NCI-H128 (cell line): Measurements from ENCODE around the gene ERICH6.

Source experiments
- DNase-seq: peaks from one replicate; lab custom pipeline; 2025; ENCODE audit not compliant: unreplicated experiment; lab: John Stamatoyannopoulos, UW

The ERICH6 gene

DNA sequence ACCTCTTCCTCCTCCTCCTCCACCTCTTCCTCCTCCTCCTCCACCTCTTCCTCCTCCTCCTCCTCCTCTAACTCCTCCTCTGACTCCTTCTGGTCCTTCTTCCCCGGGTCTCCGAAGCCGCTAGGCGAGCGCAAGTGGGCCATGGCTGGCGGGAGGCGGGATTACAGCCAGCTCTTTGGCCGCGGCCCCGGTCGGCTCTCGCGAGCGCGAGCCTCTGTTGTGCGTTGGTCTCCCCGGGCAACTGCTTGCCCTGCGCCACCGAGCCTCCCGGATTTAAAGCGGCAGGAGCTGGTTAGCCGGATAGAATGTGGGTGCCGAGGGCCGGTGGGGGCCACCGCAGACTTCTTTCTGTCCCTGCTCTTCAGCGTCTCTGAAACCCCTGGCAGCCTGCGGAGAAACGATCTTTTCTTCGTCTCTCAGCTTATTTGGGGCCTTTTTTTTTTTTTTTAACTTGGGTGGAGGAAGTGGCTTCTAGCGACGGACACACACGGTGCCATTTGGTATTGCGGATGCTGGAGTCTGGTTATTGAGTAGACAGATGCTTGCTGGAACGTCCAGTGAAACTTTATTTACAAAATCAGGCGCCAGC is at the start of gene ERICH6:
Gene ERICH6 (minus strand): TSS at position 165 of the 589 bp plus-strand sequence. CDS start 22 bp downstream, at position 143.
- DNase-seq, result peak; percentile 57

DNA sequence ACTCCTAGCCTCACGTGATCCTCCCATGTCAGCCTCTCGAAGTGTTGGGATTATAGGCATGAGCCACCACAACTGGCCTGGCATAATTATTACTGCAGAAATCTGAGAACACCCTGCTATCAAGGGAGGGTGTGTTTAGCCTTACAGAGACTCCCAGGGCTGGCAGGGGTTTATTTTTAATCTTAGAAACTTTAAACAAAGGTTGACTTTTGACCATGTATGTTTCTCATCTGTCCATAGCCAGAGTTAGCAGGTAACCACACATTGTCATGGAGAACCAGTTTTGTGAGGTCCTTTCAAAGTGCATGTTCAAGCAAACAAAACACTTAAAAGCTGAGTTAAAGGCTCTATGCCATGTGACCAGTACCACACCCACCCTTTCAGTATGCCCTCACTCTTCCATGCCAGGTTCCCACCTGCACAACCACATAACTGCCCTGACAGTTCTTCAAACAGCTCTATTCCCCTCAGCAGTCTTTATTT is 48.1 kb upstream of the ERICH6 start:
- no peak for DNase-seq

DNA sequence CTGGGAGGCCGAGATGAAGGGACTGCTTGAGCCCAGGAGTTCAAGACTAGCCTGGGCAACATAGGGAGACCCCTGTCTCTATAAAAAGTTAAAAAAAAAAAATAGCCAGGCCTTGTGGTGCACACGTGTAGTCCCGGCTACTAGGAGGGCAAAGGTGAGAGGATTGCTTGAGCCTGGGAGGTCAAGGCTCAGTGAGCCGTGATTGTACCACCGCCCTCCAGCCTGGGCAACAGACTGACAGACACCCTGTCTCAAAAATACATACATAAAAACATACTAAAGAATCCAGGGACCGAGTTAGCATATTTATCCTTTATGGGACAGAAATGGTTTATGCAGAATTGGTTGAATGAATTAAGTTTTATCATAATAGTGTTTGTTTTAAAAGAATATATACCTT is 45.5 kb upstream of the ERICH6 start:
- DNase-seq, result no peak

DNA sequence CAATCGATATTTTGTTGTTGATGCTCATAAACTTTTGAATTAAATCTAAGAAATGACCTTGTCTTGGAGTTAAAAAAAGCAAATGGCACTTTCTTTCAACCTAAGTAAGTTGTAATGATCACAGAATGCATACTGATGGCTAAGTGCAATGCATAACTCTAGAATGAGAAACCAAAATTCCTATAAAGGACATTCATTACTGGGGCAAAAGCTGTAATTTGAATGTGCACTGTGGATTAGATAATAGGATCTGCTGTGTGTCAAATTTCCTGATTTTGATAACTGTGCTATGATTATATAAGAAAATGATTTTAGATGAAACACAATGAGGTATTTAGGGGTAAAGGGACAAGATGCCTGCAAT is 44.9 kb upstream of the ERICH6 start:
- no peak for DNase-seq

DNA sequence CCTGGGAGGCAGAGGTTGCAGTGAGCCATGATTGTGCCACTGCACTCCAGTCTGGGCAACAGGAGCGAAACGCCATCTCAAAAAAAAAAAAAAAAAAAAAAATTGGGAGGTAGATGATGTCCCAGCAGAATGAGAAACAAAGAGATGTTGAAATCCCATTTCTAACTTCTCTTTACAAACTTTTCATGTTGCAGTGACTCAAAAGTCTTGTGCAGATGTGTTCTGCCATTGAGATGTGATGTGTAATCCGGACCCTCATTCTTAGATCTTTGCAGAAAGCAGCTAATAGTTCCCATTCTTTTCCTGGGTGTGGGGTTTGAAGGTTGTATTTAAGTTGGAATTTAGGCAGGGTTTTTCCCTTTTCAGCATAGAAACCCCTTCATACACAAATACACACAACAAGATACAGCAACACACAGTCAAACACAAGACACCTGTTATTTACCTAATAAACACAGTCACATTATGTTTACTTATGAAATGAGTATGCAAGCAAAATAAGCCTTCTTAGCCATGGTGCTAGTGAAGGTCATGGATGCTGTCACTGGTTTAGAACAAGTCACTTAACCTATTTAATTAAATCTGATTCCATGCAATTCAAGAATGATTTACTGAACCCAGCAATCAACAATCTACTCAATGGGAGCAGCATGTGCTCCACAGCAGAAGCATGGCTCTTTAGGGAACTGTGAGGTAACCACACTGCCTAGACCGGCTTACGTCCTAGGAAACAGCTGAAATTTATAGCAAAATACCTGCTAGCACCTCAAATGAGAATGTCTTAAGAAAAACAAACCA is 44.4 kb upstream of the ERICH6 start:
- no peak for DNase-seq

DNA sequence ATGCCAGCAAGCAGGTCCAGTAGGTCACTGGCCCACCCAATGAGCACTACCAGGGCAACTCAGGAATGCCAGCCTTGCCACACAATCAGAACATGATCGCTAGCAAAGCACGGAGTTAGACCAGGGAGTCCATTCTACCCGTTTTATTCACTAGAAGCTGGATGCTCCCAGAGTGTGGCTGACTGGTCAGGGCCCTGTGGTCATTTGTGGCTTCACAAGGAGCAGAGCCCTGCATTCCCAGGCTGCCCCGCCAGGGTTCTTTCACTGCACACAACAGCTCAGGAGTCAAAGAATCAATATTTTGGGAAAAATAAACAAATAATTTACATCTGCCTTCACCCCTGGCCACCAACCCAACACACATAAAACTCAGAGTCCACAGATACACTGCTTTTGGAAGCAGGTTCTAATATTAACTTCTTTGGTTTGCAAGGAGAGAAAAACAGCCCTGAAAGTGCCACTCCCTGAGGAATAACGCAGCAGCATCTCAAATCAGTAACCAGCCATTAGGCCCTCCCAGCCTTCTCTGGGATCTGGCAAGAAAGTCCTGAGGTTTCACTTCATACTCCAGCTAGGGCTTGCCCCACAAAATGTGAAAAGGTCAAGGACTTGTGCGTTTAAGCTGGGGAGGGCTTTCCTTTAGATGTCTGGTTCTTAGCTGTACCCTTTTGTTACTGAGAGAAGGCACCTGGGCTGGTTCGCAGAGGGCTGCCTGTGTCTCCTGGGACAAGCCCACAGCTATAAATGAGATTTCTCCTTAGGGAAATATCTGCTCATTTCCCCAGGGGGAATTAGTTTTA is 43.3 kb upstream of the ERICH6 start:
- no peak for DNase-seq

- DNase-seq, result no peak
Measured at GRCh38 chr3:150745832-150746231, 42.1 kb upstream of the ERICH6 start.

DNA sequence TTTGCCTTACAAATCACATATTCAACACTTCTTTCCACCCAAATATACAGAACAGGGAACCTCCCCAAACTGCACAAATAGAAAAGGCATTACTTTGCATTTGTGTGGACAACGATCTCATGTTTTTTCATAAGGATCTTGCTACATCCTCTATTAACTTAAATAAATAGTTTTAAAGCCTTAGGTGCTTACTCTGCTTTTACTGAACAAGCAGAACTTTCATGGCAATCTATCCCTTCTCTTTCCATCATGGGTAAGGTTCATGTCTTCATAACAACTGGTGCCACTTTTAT is 41.1 kb upstream of the ERICH6 start:
- no peak for DNase-seq

DNA sequence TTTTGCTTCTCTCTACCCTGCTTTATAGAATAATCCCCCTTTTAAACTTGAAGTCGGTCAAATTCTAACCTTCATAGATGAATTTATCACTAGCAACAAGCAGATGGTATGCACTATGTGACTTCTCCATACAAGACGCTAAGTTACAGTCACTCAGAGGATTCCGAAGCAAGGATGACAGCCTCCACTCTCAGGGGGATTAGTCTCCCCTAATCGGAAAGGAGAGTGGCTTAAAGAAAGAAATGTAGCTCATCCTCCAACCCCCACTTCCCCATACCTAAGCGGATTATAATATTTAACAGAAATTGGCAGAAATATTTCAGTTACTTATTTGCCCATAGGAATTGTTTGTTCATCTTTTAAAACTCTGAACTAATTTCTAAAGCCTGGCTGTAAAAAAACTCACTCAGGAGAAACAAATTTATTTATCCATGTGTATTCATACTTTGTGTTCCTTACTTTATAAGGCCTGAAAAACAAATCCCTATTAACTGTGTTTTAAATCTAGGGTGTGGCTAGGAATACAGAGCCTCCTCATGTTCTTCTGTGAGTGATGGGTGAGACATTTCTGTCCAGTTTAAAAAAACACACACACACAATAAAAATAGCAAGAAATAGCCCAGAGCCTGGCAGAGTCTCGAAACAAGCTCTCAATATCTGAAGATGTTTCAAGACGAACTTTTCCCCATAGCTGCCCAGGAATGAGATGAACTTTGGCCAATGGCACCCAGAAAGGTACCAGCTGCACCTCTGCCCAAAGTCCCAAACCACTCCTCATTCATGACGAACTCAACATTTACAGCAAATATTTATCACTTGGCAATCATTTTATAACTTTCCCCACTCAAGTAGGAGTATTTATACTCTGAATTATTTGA is 40.6 kb upstream of the ERICH6 start:
- no peak for DNase-seq

DNA sequence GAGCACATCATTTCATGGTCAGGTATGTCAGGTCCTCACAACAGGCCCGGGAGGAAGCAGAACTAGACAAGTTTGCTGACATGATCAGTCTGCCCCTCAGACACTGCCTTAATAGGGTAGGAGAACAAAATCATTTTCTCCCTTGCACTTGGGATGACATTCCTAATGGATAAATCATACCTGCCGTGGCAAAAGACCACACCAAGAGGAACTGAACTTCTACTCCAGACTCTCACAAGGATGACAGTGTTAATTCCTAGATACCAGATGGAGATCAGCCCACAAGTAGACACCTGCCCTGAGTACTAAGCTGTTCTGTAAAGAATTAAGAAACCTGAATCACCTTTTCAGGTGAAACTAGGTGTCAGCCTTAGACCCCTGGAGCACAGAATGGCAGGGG is 39.8 kb upstream of the ERICH6 start:
- DNase-seq, result no peak

- DNase-seq, result no peak
Measured at GRCh38 chr3:150742679-150743078, 39.0 kb upstream of the ERICH6 start.

GRCh38 chr3:150742141-150742523 is 38.4 kb upstream of the ERICH6 start:
- DNase-seq, result no peak

- DNase-seq, result no peak
Measured at GRCh38 chr3:150741497-150742140, 37.9 kb upstream of the ERICH6 start.

DNA sequence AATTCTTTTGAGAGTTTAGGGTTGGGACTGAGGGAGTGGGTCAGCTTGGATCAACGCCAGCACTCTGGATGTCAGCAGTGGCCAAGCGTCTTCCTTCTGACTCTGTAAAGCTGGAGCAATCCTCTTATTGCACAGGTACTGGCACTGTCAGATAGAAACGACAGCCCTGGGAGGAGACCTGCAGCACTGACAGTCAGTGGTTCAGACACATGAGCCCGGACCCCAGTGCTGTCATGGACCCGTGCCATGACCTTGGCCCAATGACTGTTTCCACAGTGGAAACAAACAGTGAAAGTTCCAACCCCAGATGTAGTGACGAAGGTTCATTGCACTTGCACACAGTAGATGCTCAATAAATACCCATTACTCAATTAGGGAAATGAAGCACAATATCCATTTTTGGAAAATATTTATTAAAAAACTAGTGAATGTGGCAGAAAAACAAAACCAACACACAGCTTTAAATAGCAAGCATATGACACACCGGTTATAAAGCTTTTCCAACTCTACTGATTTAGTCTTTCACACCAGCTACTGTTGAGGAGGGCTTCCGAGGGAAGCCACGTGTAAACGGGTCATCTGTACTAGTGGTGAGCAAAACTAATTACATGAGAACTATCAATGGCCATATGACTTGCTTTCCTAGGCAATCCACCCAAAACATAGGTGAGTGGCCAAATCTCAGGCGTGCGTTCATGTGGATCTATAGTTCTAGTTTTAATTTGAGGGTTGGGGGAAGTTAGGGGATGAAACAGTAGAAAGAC is 37.2 kb upstream of the ERICH6 start:
- DNase-seq, result no peak

DNA sequence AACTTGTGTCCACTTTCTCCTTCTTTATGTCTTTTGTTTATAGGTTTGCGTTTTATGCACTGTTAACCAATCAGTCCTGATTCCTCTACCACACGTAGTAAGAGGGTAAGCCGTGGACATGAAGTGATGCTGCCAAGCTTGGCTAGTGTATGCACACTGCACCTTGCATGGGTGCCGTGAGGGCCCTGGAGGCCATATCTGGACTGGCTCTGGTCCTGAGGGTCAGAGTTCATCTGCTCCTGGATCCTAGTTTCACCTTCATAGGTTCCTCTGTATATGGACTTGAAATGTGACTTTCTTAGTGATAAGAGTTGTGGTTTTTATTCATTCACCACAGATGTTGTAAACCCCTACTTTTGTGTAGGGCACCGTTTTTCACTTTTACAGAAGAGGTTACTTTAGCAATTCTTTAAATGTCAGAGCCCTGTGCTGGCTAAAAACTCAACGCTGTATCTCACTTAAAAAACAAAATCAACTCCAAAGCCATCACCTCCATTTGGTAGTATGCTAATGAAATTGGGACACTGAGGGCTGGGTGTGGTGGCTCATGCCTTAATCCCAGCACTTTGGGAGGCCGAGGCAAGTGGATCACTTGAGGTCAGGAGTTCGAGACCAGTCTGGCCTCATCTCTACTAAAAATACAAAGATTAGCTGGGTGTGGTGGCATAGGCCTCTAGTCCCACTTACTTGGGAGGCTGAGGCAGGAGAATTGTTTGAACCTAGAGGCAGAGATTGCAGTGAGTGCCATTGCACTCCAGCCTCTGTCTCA is 36.3 kb upstream of the ERICH6 start:
- DNase-seq, result no peak

DNA sequence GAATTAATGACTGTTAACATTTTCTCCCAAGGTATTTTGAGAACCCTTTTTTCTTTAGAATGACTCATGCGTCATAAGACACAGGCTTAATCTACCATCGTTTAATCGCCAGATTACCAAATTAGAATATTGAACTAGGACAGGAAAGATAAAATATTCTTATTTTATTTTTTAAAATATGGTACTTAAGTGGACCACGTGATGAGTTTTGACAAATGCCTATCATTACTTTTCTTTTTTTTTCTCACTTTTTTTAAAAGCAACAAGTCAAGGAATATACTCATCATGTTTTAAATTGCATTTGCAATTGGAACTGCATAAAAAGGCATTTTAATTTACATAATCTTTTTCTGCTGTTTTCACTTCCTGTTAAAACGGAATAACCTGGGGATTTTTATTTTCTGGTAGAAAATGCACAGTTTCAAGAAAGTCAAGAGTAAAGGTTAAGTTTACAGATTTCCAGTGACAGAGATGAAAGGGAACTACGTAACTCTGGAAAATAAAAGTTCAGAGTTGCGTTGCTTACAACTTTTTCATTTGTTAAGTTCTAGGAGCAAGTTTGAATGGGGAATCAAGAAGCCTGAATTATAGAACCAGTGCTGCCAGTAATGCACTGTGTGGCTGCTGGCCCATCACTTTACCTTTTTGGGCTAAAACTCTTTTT is 35.6 kb upstream of the ERICH6 start:
- DNase-seq, result no peak

- DNase-seq, result no peak
Measured at GRCh38 chr3:150738688-150739087, 35.0 kb upstream of the ERICH6 start.

DNA sequence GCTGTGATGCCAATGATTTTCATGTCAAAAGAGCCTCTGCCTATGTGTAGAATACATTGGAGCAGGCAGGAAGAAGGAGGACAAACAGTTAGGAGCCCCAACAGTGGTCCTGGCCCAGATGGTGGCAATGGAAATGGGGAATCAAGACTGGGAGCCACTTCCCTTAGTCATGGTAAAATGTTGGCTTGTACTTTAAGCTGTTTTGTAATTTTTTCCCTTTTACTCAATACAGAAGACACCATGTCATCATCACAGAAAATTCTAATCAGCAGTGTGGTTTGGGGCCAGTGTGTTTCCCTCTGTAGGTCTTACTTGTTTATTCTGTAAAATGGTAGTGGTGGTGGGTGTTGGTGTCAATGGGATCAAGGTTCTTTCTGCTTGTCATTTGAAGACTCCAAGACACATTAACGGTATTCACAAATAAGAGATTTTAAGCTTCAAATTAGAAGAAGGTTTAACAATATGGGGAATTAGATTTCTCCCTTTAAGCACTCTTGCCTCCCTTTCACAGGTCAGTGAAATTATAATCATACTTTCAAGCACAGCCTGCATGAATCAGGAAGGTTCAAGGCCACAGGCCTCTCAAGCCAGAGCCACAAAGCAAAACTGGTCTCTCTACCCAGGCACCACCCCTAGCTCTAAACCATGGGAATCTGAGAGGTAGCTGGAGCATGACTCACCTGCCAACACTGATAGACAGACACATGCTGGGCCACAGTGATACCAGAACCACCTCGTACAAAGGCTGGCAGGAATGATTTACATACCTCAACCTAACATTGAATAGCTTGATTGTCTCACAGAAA is 34.4 kb upstream of the ERICH6 start:
- DNase-seq, result no peak
